Measurements from ENCODE around the gene PPFIBP1.

Gene PPFIBP1

DNA sequence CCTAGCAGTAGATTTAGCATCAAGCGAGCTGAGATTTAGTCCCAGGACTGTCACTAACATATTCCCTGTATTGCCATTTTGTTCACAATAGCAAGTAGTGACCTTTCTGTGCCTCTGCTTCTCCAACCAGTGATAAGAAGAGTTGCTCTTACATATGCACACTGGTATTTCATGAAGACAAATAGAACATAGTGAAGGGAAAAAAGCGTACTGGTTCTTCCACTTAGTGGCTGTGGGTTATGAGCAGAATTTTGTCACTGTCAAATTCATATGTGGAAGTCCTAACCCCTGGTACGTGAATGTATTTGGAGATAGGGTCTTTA, 12.3 kb upstream of the PPFIBP1 start:
- no peak for DNase-seq

DNA sequence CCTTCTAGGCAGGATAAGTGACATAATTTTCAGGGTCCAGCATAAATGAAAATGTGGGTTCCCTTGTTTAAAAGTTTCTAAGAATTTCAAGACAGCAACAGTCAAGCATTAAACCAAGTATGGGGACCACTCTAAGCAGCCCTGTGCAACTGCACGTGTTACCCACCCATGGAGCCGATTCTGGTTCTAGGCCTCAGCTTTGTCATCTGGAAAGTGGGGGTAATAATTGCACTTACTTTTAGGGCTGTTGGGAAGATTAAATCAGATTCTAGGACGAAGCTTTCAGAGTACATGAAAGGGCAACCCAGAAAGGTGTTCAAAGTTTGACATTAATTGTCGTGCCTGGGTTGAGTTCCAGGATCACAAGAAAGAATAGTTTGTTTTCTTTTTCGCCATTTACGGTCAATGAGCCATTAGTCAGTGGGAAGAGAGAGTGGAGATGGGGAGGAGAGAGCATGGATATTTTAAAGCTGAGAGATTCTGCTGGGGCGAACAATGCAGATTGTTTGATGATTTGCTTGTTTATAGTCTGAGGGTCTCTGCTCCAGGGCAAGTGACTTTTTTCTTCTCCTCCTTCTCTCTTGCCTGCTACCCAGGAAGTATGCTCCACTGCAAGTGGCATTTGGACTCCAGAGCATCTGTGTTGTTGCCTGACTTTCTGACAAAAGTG, 10.7 kb upstream of the PPFIBP1 start:
- DNase-seq, result no peak

DNA sequence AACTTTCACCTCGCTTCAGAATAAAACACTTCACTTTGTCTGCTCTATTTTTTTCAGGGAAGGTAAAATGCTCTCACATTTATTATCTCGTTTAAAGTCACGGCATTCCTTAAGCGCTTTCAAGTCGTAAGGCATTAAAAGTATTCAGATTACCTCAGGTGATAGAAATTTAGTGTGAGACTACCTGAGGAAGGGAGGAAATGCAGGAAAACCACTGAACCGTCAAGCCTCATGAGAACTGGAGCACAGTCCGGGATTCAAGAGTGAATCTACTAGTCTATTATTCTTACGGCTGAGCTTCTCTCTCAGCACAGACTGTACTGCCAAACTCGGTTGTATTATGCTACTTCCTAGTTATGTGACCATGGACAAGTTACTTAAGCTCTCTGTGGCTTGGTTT, 8.3 kb upstream of the PPFIBP1 start:
- no peak for DNase-seq

DNA sequence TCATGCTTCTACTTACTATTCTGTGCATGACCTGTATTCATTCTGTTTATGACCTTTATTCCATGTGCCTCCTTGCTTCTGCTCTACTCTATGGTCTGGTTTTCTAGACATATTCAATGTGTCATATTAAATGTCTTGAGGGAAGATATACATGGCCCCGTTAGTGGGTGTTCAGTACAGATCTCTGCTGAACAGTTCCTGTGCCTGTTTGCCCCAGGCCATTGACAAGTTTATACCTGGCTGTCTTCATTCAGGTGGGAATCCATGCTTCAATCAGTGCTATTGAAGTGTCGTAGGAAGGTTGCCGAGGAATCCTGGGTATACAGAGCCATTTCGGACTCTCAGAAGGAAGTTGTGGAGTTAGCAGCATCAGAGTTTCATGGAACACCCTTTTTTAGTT, 7.4 kb upstream of the PPFIBP1 start:
- no peak for DNase-seq

DNA sequence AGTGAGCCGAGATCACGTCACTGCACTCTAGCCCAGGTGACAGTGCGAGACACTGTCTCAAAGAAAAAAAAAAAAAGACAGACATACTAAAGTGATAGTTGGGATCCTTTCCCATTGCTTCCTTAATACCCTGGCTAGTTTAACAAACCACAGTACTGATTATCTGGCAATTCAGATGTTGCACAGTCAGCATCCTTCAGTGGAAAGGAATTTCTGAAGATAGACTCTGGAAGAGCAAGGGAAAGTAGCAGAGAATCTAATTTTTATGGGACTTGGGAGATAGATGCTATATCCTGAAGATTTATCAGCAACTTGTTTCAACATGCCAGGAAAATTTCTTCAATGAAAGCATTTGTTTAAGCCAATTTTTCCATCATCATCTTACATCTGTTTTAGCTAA, 6.5 kb upstream of the PPFIBP1 start:
- no peak for DNase-seq

DNA sequence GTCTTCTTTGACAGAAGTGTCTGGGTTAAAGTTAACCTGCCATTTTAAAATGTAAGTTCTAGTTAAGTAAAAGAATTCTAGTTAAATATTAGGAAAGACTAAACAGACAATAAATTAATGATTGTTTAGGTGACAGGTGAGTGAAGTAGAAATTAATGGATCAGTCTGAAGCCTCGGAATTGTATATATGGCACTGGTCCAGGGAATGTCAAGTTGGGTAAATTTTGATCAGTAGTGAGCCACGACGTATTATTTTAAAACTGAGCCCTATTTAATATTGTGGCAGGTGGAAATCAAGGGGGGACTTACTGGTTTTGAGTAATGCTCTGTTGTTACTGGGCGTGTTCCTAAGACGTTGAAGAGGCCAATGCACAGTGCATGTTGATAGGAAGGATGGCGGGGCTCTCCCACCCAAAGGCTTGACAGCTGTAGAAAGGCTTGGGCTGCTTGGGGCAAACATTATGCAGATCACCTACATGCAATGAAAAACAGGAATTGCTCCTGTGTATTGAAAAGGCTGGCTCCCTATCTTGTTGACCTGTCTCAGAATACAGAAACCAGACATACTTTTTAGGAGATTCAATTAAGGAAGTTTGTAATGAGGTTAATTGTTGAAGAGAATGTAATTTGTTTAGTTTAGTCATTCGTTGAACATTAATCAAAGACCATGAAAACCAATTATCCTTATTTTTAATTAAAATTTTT, 5.9 kb upstream of the PPFIBP1 start:
- DNase-seq, result no peak

DNA sequence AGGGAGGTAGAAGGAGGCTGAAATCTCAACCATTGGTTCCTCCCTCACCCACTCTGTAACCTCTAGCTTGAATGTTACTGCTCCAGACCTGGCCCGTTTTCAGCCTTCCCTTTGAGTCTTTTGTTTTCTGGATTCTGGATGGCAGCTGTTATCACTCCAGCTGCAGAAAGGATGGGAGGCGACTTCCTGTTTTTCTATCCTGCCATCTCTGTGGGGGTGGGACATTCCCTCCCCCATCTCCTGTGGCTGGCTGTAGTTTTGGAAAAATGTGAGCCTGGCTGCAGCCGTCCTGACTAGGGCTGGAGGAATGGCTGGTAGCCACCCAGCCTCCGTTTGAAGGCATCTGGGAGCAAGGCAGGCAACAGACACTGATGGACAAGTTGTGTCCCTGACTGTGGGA, 2.9 kb upstream of the PPFIBP1 start:
- DNase-seq, result peak in 4 of 56 donors; percentile 4 to 20 (median 17)

DNA sequence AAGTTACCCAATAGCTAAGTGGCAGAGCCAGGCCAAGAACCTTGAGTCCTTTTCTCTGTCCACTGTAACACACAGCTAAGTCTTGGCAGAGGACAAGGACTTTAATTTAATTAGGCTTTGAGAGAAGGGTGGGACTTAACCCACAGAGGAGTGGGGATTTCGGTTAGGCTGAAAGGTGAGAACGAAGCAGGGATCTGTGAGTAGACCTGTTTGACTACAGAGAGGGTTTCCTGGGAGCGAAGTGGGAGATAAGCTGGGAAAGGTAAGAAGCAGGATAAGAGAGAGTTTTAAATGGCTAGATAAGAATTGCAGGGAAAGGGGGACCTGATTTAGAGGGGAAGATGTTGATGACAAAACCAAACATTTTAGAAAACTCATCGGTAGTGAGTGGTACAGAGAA, 2.0 kb upstream of the PPFIBP1 start:
- no peak for DNase-seq

DNA sequence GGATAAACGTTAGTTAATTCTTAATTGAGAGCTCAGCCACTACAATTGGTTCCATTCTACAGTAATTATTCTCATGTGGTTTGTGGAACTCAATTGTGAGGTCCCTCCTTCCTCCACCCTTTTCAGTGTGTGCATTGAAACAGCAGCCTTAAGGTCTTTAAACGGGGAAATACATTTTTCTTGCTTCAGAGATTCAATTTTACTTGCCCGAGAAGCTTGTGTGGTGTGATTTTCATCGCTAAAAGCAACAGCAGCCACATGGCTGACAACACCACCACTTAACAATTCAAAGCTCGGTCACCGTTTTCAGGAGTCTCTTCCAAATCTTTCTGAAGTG, 733 bp upstream of the PPFIBP1 start:
- DNase-seq, result no peak

DNA sequence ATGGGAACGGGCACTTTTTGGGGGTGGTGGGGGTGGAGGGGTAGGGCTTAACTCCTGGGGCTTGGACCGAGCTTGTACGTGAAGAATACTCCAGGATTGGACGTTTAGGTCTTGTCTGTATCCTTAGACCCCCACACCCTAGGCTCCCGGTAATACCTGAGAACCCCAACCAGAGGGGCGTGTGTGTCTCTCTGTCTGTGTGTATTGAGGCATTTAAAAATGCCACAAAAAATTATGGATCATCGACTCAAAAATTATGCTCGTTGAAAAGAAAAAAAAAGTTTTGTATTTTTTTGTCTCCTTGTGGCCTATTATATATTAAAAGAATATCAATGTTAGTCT, 459 bp downstream of the PPFIBP1 start:
- no peak for DNase-seq

DNA sequence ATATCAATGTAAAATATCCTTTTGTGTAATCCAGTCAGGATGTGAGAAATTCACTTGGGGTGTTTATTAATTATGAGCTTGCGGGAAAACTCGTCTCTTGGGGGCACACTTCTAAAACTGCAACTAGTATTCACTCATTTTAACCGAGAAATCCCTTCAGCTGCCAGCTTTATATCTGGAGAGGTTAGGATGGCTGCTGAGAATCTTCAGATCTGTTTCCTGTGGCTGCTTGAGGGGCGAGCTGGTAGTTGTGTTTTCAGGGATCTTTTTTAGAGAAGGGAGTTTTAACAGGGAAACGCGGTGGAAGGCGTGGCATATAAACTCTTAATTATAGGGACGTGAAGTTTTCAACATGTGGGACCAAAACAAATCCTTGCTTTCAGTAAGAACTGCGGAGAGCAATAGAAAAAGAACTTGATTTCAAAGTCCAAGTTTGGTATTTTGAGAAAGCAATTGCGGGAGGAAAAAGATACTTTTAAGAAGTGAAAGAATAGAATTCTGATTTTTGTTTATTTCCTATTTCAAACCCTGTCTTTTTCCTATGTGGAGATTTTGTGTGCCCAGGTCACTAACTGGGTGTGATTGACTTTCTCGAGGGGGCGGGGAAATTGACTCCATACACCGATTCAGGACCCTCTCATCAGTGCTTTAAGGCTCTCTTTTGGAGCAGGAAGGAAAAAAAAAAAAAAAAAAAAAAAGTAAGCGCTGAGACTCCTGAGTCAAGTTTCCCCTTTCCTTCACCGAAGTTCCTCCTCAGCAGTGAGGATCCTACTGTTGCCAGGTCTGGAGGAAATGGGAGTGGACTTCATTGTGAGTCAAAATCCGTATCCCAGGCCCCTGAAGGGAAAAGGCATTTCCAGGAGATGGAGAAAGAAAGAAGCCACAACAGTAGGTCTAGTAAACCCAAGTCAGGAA, 1.1 kb downstream of the PPFIBP1 start:
- peak in 4 of 56 donors; percentile 15 to 45 (median 24) for DNase-seq

DNA sequence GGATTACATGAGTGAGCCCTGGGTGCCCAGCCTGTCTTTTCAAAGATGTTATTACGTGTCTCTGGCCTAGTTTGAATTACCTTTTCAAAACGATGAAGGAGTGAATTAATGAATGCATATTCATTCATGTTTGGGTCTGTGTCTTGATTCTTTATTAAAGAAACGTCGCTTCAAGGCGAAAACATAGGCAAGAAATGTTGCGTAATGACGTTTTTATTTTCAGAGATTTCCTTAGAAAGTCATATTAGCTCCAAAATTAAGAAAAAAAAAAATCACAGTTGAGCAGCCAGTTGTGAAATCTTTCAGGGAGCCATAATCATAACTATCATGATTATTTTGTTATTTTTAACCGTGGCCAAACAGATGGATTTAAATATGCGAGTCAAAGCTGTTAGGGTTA, 3.5 kb downstream of the PPFIBP1 start:
- DNase-seq, result no peak

DNA sequence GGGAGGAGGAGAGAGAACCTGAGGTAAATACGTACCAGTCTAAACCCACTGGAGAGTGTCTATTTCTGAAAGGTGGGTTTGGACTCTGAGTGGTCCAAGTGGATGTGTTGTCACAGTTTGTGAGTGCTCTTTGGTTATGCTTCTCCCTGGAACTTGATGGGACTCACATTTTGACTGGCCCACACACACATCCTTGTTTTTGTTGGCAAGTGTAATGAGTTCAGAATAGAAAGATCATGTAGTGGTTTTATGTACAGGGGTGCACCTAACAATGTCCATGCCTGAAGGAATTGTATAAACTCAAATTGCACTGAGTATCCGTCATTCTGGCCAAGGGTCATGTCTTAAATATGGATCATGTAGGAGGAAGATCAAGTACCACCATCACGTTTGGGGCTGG, 4.8 kb downstream of the PPFIBP1 start:
- no peak for DNase-seq

DNA sequence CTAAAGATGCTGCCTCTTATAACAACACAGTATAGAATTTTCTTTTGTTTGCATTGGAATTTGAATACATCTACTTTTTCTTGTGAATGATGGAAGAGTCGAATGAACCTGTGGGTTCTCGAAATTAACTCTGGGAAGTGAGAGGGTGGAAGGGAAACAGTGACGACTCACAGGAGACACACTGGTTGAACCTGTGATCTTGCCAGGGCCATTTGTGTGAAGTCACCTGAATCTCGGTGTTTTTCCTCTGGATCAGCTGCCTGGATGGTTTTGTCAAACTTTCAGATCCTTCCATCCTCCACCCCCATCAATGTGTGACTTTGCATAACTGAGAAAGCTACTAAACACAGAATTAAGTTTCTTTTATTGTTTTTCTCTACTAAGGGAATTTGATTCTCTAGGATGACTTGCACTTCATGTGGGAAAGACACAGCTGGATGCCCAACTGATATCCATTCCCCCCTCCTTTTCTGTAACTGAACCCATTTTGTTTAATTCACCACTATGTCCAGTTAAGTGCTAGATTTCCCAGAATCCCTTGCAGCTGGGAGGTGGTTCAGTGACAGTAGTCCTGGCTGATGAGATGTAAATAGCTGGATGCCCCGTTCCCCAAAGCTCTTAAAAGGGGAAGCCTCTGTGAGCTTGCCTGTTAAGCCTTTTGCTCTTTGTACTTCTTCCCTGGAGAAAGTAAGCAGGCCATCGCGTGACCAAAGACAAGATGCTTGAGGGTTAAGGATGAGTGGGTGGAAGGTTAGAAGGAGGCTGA, 6.3 kb downstream of the PPFIBP1 start:
- DNase-seq, result no peak

DNA sequence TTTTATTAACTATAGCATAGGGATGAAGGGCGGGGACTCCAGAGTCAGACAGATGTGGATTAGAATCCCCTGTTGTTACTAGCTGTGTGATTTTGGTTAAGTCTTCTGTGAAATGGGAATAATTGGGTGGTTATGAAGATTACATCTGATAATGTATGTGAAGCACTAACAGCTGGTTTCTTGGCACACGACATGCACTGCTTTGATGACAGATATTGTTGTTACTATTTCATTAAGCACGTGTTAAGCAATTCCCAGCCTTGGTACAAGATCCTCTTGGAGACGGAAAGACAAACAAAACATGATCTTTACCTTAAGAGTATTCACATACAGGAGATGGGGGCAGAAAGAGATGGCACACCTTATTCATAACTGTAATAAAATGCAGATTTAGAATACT, 7.9 kb downstream of the PPFIBP1 start:
- DNase-seq, result no peak

DNA sequence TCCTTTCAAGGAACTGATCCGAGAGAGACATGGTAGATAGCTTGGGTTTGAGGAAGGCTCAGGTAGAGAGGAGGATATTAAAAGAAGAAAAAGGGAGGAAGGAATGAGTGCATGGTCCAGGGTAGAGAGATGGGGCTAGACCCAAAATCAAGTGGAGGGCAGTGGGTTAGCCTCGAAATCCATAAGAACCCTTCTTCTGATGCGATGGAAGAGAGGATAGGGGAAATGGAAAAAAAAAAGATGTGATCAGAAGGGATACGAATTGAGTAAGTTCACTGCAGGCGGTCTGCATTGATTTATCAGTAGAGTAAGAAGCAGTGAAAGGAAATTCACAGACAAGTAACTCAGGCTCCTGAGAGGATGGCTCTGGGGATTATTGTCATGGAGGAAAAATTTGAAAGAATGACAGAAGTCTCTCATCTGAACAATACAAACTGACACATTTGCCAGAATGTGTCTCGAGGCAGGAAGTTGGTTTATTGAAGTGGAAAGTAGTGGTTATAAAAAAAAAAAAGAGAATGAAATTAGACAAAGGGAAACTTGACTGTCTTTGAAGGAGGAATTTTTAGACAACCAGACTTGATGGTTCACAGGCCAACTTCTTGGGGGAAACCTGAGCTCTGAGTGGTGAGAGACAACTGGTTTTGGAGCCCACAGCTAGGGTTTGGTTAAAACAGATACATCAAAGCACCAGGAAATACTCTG, 10.2 kb downstream of the PPFIBP1 start:
- DNase-seq, result no peak

DNA sequence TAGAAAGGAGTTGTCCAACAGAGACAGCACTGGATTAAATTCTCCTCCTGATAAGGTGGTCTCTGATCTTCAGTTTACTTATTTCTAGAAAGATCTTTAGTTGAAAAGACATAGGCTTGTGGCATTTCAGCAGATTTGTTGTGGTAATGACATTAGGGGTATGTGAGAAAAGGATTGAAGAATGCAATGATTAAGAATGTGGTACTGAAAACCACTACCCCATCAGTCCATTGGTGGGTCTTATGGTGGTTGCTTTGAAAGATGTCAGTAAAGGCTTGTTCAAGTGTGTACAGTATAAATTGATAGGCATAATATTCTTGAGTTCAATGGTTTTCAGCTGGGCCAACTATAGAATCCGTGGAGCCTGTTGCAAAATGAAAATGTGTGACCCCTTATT, 10.8 kb downstream of the PPFIBP1 start:
- DNase-seq, result no peak

DNA sequence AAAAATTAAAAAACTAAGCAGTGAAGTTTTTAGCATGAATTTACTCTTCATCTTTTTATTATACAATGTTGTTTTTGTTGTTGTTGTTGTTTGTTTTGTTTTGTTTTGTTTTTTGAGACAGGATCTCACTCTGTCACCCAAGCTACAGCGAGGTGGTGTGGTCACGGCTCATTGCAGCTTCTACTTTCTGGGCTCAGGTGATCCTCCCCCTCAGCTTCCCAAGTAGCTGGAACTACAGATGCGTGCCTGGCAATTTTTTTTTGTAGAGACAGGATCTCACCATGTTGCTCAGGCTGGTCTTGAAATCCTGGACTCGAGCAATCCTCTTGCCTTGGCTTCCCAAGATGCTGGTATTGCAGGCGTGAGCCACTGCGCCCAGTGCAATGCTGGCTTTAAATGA, 11.3 kb downstream of the PPFIBP1 start:
- DNase-seq, result no peak

DNA sequence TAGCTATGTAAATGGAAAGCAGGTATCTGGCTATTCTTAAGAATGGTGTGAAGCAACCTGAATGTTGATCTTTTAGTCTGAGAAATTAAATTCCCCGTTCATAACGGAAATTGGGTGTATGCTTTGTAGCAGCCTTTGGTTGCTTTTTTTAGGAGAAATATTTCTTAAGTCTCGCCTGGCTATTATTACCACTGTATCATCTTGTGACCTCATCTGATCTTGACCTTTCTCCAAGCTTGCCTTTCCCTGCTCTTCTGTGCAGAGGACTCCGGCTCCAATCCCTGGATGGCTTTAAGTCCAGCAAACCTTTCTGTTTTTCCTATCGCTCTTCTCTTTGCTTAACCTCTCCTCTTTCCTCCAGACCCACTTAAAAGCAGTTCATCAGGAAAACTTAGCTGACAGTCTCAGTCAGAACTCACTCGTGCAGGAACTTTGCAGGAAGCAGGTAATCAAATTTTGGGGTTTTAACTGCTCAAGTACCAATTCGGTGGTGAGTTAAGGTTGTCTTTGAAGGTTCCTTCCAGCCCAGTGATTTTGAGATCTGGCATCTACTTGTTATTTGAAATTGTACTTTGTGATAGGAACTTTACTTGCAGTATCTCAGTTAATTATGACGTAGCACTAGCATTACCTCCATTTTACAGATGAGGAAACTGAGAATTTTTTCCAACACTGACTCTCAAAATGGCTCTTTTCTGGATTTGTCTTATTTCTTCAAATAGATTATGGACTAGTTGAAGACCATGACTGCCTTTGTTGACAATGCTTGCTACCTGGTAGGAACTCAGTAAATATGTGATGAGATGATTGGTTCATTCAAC, 14.1 kb downstream of the PPFIBP1 start:
- no peak for DNase-seq

DNA sequence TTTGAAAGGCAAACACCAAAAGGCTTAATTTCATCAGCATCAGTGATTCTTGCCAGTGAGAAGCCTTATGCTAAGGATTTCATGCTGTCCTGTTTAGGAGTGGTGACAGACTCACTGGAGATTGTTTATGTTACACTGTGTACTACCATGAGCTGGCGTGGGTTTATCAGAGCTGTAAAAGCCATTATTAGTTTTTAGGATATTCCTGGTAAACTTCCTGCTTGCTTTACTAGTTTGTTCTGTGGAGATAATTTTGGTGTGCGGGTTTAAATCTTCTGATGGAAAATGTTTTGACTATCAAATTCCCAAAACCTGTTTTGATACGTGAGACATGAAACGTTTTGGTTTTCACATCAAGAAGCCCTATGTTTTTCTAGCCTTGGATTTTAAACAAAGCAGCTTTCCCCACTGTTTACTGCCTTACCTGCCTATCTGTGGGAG, 15.2 kb downstream of the PPFIBP1 start:
- DNase-seq, result no peak
